HG02759 (cell line): ENCODE data around the gene PC.
"Not testable (repeated sequence)": the region's sequence is repeated elsewhere in the genome, so short reads cannot be mapped to it uniquely, and the experiment has no call there.

ENCODE experiments used
- ATAC-seq: cut with Tn5 transposase; IDR thresholded peaks from one replicate; pipeline ENCODE4 v1.9.1; 2021; ENCODE audit warnings: mild to moderate bottlenecking, moderate library complexity; ENCODE audit not compliant: unreplicated experiment

PC gene

GRCh38 chr11:66958232-66958955 is at the start of gene PC:
Gene PC, minus strand, starts transcription at chr11:66958383. Its CDS starts 86,224 bp downstream, at chr11:66872159.
- ATAC-seq, result peak; percentile 95

- ATAC-seq, result no peak
Observed at GRCh38 chr11:67007126-67007525, 48.9 kb upstream of the PC start.

- no peak for ATAC-seq
Observed at GRCh38 chr11:67006029-67006884, 48.1 kb upstream of the PC start.

DNA sequence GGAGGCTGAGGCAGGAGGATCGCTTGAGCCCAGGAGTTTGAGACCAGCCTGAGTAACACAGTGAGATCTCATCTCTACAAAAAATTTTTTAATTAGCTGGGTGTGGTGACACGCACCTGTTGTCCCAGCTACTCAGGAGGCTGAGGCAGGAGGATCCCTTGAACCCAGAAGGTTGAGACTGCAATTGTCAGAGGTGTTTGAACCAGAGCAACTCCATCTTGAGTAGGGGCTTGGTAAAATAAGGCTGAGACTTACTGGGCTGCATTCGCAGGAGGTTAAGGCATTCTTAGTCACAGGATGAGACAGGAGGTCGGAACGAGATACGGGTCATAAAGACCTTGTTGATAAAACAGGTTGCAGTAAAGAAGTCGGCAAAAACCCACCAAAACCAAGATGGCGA is 47.0 kb upstream of the PC start:
- not testable (repeated sequence) for ATAC-seq

- no peak for ATAC-seq
Observed at GRCh38 chr11:67002921-67003411, 44.8 kb upstream of the PC start.

DNA sequence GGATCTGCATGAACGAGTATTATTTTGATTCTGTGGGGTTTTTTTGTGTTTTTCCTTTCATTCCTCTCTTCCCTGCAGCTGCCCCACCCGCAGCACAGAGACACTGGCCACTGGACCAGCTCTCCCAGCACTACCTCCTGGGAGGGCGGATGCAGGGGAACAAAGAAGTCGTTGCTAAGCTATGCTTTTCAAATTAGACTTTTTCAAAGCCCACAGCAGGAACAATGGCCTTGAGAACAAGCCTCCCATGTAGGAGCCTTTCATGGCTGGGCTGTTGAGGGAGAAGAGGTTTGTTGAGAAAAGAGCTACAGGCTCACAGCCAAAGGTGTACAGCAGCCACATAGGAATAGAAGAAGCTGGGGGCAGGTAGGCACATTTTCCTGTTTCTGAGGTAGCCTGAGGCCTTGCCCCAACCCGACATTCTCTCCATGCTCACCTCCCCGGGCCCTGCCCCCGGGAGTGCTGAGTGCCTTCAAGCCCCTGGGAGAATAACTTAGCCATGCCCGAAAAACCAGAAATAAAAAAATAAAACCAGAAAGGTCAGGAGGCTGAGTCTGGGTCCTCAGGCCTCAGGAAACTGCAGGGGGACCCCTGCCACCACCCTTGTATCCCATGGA is 44.2 kb upstream of the PC start:
- no peak for ATAC-seq

DNA sequence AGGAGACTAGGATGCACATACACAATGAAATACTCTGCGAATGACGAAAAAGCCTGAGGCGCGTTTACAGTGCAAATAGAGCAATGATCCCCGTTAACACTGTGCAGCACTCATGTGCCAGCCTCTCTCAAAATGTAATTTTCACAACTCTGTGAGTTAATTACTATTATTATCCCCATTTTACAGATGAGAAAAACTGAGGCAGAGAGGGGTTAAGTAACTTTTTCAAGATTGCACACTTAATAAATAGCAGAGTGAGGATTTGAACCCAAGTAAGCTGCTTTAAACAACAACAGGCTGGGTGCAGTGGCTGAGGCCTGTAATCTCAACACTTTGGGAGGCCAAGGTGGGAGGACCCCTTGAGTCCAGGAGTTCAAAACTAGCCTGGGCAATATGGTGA is 43.1 kb upstream of the PC start:
- ATAC-seq, result no peak

- no peak for ATAC-seq
Observed at GRCh38 chr11:66999555-66999954, 41.4 kb upstream of the PC start.

GRCh38 chr11:66996609-66997273 is 38.6 kb upstream of the PC start:
- no peak for ATAC-seq

GRCh38 chr11:66992041-66992440 is 33.9 kb upstream of the PC start:
- no peak for ATAC-seq

DNA sequence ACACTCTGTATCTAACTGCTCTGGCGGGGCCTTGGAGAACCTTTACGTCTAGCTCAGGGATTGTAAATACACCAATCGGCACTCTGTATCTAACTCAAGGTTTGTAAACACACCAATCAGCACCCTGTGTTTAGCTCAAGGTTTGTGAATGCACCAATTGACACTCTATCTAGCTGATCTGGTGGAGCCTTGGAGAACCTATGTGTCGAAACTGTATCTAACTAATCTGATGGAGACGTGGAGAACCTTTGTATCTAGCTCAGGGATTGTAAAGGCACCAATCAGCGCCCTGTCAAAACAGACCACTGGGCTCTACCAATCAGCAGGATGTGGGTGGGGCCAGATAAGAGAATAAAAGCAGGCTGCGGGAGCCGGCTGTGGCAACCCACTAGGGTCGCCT is 31.2 kb upstream of the PC start:
- not testable (repeated sequence) for ATAC-seq

- not testable (repeated sequence) for ATAC-seq
Observed at GRCh38 chr11:66988741-66989140, 30.6 kb upstream of the PC start.

DNA sequence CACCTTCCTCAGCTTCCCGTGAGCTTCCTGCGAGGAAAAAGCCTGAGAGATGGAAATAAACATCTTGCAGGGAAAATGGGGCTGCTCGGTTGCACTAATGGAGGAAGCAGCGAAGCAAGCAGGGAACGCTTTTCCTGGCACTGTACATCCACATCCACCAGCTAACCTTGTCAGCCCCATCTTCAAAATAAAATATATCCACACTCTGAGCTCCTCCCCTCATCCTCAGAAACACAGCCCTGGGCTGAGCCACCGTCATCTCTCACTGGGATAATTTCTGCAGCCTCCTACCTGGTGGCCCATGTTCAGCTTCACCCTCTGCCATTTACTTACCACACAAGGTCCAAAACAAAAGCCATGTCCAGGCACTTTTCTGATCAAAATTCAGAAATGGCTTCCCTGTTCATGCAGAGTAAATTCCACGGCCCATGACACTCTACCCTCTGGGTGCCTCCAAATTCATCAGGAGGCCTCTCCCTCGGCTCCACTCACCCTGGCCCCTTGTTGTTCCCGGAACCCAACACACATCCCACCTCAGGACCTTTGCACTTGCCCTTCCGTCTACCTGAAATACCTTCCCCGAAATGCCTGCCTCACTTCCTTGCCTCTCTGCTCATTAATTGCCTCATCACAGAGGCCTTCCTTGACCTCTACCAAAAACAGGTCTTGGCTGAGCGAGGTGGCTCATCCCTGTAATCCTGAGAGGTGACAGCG is 29.9 kb upstream of the PC start:
- no peak for ATAC-seq

DNA sequence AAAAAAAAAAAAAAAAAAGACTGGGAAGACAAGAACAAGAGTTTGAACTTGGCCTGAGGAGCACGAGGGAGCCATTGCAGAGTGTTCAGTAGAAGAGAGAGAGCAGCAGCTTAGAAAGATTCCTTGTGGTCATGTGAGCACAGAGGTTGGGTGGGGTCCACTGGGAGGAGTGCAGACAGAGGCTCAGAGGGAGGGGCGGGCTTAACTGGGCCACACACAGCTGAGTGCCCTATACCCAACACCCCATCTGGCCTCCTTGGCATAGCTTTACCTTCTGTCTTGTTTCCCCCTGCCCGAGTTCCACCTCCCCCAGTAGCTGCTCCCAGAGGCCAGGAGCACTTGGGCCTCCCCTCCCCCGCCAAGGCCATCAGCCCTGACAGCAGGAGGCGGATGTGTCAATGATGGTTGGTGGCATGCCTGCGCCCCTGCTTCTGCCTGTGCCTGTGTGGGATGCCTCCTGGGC is 29.0 kb upstream of the PC start:
- ATAC-seq, result no peak

- ATAC-seq, result no peak
Observed at GRCh38 chr11:66986178-66986545, 28.0 kb upstream of the PC start.

- ATAC-seq, result no peak
Observed at GRCh38 chr11:66985508-66986177, 27.5 kb upstream of the PC start.

- ATAC-seq, result no peak
Observed at GRCh38 chr11:66983275-66983924, 25.2 kb upstream of the PC start.

DNA sequence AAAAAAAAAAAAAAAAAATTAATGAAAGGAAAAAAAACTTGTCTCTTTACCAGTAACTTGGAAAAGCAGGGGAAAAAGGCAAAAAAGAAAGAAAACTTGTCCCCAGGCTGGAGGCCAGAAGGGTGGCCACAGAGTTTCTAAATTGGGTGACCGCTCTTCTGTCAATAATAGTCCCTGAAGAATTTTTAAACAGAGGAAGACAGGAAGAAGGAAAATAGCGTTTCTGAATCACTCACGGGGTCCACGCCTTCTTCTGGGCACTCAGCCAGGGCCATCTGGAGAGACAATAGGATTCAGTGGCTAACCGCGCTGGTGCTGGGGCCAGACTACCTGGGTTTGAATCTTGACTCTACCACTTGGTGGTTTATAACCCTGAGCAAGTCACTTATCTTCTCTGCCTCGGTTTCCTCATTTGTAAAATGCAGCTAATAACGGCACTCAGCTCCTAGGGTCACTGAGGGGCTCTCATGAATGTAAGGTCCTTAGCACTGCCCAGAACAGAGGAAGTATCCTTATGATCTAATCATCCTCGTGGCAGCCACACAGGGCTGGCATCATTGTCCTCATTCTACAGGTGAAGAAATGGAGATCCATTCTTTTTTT is 23.9 kb upstream of the PC start:
- no peak for ATAC-seq
